NOMO-1 treated with DMSO at 0.1 percent for 48 hours (cell line): ENCODE results near the gene PDE6B.
"Not testable (repeated sequence)": the region's sequence is repeated elsewhere in the genome, so short reads cannot be mapped to it uniquely, and the experiment has no call there.

Source experiments
- DNase-seq: peaks from one replicate; lab custom pipeline; 2025; ENCODE audit not compliant: unreplicated experiment; lab: John Stamatoyannopoulos, UW

The PDE6B gene

GRCh38 chr4:635066-635835 is 9.9 kb downstream of the PDE6B start:
- not testable (repeated sequence) for DNase-seq

GRCh38 chr4:635851-636627 is 10.7 kb downstream of the PDE6B start:
- no peak for DNase-seq

- DNase-seq: no peak
Observed at GRCh38 chr4:636628-637159, 11.3 kb downstream of the PDE6B start.

- no peak for DNase-seq
Observed at GRCh38 chr4:637536-638280, 12.3 kb downstream of the PDE6B start.

- not testable (repeated sequence) for DNase-seq
Observed at GRCh38 chr4:642366-642765, 17.0 kb downstream of the PDE6B start.

- DNase-seq: no peak
Observed at GRCh38 chr4:646460-646859, 21.1 kb downstream of the PDE6B start.

- no peak for DNase-seq
Observed at GRCh38 chr4:647481-647880, 22.1 kb downstream of the PDE6B start.

GRCh38 chr4:648579-649292 is 23.4 kb downstream of the PDE6B start:
- DNase-seq: no peak

- DNase-seq: no peak
Observed at GRCh38 chr4:649293-649625, 23.9 kb downstream of the PDE6B start.

- DNase-seq: no peak
Observed at GRCh38 chr4:649751-650310, 24.5 kb downstream of the PDE6B start.

GRCh38 chr4:650461-650860 is 25.1 kb downstream of the PDE6B start:
- no peak for DNase-seq

GRCh38 chr4:650951-651883 is 25.8 kb downstream of the PDE6B start:
- DNase-seq: no peak

- DNase-seq: no peak
Observed at GRCh38 chr4:651884-652642, 26.7 kb downstream of the PDE6B start.

- no peak for DNase-seq
Observed at GRCh38 chr4:653080-653821, 27.9 kb downstream of the PDE6B start.

- DNase-seq: no peak
Observed at GRCh38 chr4:653831-654502, 28.6 kb downstream of the PDE6B start.

GRCh38 chr4:654503-654845 is 29.1 kb downstream of the PDE6B start:
- no peak for DNase-seq

GRCh38 chr4:654871-655463 is 29.6 kb downstream of the PDE6B start:
- DNase-seq: no peak
